Measurements from ENCODE around the gene EOLA2.

EOLA2 gene

GRCh38 chrX:149938427-149938880 lies at the start of gene EOLA2 (continued):
- TF ChIP-seq PRDM10 (tag by site-specific recombination; IDR thresholded peaks at IDR 0.05) (peak; percentile 88), ZNF37A (tag by site-specific recombination; IDR thresholded peaks at IDR 0.05) (no peak), ZNF658 (tag by site-specific recombination; IDR thresholded peaks at IDR 0.05) (no peak), ZNF157 (tag by site-specific recombination; IDR thresholded peaks at IDR 0.05) (no peak), ZIC2 (tag by site-specific recombination; IDR thresholded peaks at IDR 0.05) (no peak), ZNF391 (tag by site-specific recombination; IDR thresholded peaks at IDR 0.05; ENCODE audit: borderline replicate concordance, low read depth) (no peak), ZNF133 (tag by site-specific recombination; IDR thresholded peaks at IDR 0.05) (no peak), GLI4 (tag by site-specific recombination; IDR thresholded peaks at IDR 0.05) (no peak), ZBTB44 (tag by site-specific recombination; IDR thresholded peaks at IDR 0.05) (no peak), ZBTB8A (tag by site-specific recombination; IDR thresholded peaks at IDR 0.05) (no peak), KLF1 (tag by site-specific recombination; IDR thresholded peaks at IDR 0.05) (no peak), ZNF341 (tag by site-specific recombination; IDR thresholded peaks at IDR 0.05; ENCODE audit: low read depth) (peak; percentile 90), ZNF610 (tag by site-specific recombination; IDR thresholded peaks at IDR 0.05; ENCODE audit: borderline replicate concordance) (no peak), TCF7L2 (IDR thresholded peaks at IDR 0.05; ENCODE audit: borderline replicate concordance, low read depth, low read length) (no peak), ZBTB6 (tag by site-specific recombination; IDR thresholded peaks at IDR 0.05) (no peak)
- TF ChIP-seq, protein P1, sequence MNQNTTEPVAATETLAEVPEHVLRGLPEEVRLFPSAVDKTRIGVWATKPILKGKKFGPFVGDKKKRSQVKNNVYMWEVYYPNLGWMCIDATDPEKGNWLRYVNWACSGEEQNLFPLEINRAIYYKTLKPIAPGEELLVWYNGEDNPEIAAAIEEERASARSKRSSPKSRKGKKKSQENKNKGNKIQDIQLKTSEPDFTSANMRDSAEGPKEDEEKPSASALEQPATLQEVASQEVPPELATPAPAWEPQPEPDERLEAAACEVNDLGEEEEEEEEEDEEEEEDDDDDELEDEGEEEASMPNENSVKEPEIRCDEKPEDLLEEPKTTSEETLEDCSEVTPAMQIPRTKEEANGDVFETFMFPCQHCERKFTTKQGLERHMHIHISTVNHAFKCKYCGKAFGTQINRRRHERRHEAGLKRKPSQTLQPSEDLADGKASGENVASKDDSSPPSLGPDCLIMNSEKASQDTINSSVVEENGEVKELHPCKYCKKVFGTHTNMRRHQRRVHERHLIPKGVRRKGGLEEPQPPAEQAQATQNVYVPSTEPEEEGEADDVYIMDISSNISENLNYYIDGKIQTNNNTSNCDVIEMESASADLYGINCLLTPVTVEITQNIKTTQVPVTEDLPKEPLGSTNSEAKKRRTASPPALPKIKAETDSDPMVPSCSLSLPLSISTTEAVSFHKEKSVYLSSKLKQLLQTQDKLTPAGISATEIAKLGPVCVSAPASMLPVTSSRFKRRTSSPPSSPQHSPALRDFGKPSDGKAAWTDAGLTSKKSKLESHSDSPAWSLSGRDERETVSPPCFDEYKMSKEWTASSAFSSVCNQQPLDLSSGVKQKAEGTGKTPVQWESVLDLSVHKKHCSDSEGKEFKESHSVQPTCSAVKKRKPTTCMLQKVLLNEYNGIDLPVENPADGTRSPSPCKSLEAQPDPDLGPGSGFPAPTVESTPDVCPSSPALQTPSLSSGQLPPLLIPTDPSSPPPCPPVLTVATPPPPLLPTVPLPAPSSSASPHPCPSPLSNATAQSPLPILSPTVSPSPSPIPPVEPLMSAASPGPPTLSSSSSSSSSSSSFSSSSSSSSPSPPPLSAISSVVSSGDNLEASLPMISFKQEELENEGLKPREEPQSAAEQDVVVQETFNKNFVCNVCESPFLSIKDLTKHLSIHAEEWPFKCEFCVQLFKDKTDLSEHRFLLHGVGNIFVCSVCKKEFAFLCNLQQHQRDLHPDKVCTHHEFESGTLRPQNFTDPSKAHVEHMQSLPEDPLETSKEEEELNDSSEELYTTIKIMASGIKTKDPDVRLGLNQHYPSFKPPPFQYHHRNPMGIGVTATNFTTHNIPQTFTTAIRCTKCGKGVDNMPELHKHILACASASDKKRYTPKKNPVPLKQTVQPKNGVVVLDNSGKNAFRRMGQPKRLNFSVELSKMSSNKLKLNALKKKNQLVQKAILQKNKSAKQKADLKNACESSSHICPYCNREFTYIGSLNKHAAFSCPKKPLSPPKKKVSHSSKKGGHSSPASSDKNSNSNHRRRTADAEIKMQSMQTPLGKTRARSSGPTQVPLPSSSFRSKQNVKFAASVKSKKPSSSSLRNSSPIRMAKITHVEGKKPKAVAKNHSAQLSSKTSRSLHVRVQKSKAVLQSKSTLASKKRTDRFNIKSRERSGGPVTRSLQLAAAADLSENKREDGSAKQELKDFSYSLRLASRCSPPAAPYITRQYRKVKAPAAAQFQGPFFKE (tag by site-specific recombination; IDR thresholded peaks at IDR 0.05; ENCODE audit: borderline replicate concordance), result no peak
